ENCODE measurements around the gene STOX2.

Gene STOX2

DNA sequence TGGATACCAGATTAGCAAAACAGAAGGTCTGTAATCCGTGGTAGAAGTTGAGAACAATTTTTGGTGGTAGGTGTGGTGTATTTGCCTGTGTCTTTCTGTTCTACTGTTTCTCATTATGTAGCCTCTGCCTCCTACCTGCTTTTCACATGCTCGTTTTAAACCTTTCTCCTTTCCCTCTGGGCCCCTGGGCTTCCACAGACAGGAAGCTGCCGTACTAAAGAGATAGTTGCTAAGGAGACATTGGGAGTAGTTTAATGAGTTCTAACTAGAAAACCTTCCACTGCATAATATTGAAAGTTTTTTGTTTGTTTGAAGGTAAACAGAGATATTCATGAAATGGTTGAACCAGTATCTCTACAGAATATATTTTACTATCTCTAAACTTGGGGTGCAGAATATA, 107.8 kb downstream of the STOX2 start:
- H3K27me3 ChIP-seq (ENCODE audit: insufficient read depth, low read depth): no peaks in the 10 kb centered on the region

GRCh38 chr4:184014301-184014700, 109.2 kb downstream of the STOX2 start:
- no peak overlapping the region for H3K4me3 ChIP-seq (IDR thresholded peaks at IDR 0.05; ENCODE audit: insufficient read depth, low read depth, low read length)

More for the DNA sequence above, 107.8 kb downstream of the STOX2 start:
- Histone ChIP-seq H3K36me3 (ENCODE audit: insufficient read depth) (no peaks in the 10 kb centered on the region), H3K4me3 (IDR thresholded peaks at IDR 0.05; ENCODE audit: insufficient read depth, low read depth, low read length) (no peak overlapping the region), H3K9ac (no peak overlapping the region), H3K4me2 (no peak overlapping the region), H4K20me1 (ENCODE audit: insufficient read depth) (no peaks in the 10 kb centered on the region), H3K79me2 (ENCODE audit: insufficient read depth, low read depth) (no peaks in the 10 kb centered on the region), H2AFZ (ENCODE audit: low read depth) (no peak overlapping the region), H3K27ac (no peak overlapping the region), H3K4me1 (ENCODE audit: low read depth, poor library complexity, severe bottlenecking) (no peaks in the 10 kb centered on the region)
- TF ChIP-seq CTCF (conservative IDR thresholded peaks at IDR 0.05; ENCODE audit: low read depth, low read length): no peak

GRCh38 chr4:184016759-184017668, 111.9 kb downstream of the STOX2 start:
- H3K27ac ChIP-seq: no peak overlapping the region
- no peak overlapping the region for H3K9ac ChIP-seq

More at GRCh38 chr4:184014301-184014700, 109.2 kb downstream of the STOX2 start:
- no peaks in the 10 kb centered on the region for H4K20me1 ChIP-seq (ENCODE audit: insufficient read depth)
- H3K27ac ChIP-seq: no peak overlapping the region
- H3K4me1 ChIP-seq (ENCODE audit: low read depth, poor library complexity, severe bottlenecking): no peaks in the 10 kb centered on the region
- H3K4me2 ChIP-seq: no peak overlapping the region
- no peak overlapping the region for H3K9ac ChIP-seq
- no peak overlapping the region for H2AFZ ChIP-seq (ENCODE audit: low read depth)
- H3K79me2 ChIP-seq (ENCODE audit: insufficient read depth, low read depth): no peaks in the 10 kb centered on the region
- no peak for TF ChIP-seq CTCF (conservative IDR thresholded peaks at IDR 0.05; ENCODE audit: low read depth, low read length)
- no peaks in the 10 kb centered on the region for H3K36me3 ChIP-seq (ENCODE audit: insufficient read depth)
- no peaks in the 10 kb centered on the region for H3K27me3 ChIP-seq (ENCODE audit: insufficient read depth, low read depth)

GRCh38 chr4:184019076-184019475, 114.0 kb downstream of the STOX2 start:
- H3K27ac ChIP-seq: no peak overlapping the region
- no peaks in the 10 kb centered on the region for H3K79me2 ChIP-seq (ENCODE audit: insufficient read depth, low read depth)
- no peaks in the 10 kb centered on the region for H4K20me1 ChIP-seq (ENCODE audit: insufficient read depth)
- H3K36me3 ChIP-seq (ENCODE audit: insufficient read depth): no peaks in the 10 kb centered on the region
- no peaks in the 10 kb centered on the region for H3K27me3 ChIP-seq (ENCODE audit: insufficient read depth, low read depth)
- H3K4me1 ChIP-seq (ENCODE audit: low read depth, poor library complexity, severe bottlenecking): no peaks in the 10 kb centered on the region
- no peak for TF ChIP-seq CTCF (conservative IDR thresholded peaks at IDR 0.05; ENCODE audit: low read depth, low read length)
- H3K4me2 ChIP-seq: no peak overlapping the region
- H3K9ac ChIP-seq: no peak overlapping the region
- H3K4me3 ChIP-seq (IDR thresholded peaks at IDR 0.05; ENCODE audit: insufficient read depth, low read depth, low read length): no peak overlapping the region
- H2AFZ ChIP-seq (ENCODE audit: low read depth): no peak overlapping the region

More at GRCh38 chr4:184016759-184017668, 111.9 kb downstream of the STOX2 start:
- Histone ChIP-seq H4K20me1 (ENCODE audit: insufficient read depth) (no peaks in the 10 kb centered on the region), H3K4me2 (no peak overlapping the region), H3K4me1 (ENCODE audit: low read depth, poor library complexity, severe bottlenecking) (no peaks in the 10 kb centered on the region), H3K36me3 (ENCODE audit: insufficient read depth) (no peaks in the 10 kb centered on the region), H3K27me3 (ENCODE audit: insufficient read depth, low read depth) (no peaks in the 10 kb centered on the region), H2AFZ (ENCODE audit: low read depth) (no peak overlapping the region), H3K4me3 (IDR thresholded peaks at IDR 0.05; ENCODE audit: insufficient read depth, low read depth, low read length) (no peak overlapping the region), H3K79me2 (ENCODE audit: insufficient read depth, low read depth) (no peaks in the 10 kb centered on the region)
- no peak for TF ChIP-seq CTCF (conservative IDR thresholded peaks at IDR 0.05; ENCODE audit: low read depth, low read length)

Measured in KMS-11 (cell line).